Endodermal cell (in vitro differentiated cells): ENCODE results near the gene TPM2. TPM values are rescaled to one million over a fixed set of nuclear protein-coding genes. Genes with fewer than 3 reads are reported as not detected.

Source experiments
- DNase-seq: peaks from one replicate; pipeline ENCODE4 v3.0.0-alpha.2; 2017
- H3K27ac ChIP-seq: 2 replicates; pipeline ENCODE4 v1.5.1; 2013; ENCODE audit warnings: mild to moderate bottlenecking, low read depth, low read length, moderate library complexity
- H3K27me3 ChIP-seq: 2 replicates; pipeline ENCODE4 v1.6.1; 2013; ENCODE audit warnings: mild to moderate bottlenecking, low read length, moderate library complexity; ENCODE audit not compliant: insufficient read depth, control insufficient read depth, poor library complexity, severe bottlenecking
- H3K36me3 ChIP-seq: 2 replicates; pipeline ENCODE4 v1.7.0; 2013; ENCODE audit warnings: mild to moderate bottlenecking, low read length, moderate library complexity; ENCODE audit not compliant: control insufficient read depth, insufficient read depth
- H3K4me1 ChIP-seq: one replicate; pipeline ENCODE4 v1.7.0; 2013; ENCODE audit warnings: low read length; ENCODE audit not compliant: control insufficient read depth, insufficient read depth
- H3K4me3 ChIP-seq: 2 replicates; pipeline ENCODE4 v1.5.1; 2013; ENCODE audit warnings: mild to moderate bottlenecking, low read length, moderate library complexity
- H3K9ac ChIP-seq: 2 replicates; pipeline ENCODE4 v1.6.1; 2013; ENCODE audit warnings: mild to moderate bottlenecking, low read length, moderate library complexity; ENCODE audit not compliant: poor library complexity, severe bottlenecking; ENCODE audit errors: extremely low read depth
- H3K9me3 ChIP-seq: 2 replicates; pipeline ENCODE4 v1.6.1; 2013; ENCODE audit warnings: mild to moderate bottlenecking, low read length, moderate library complexity; ENCODE audit not compliant: control insufficient read depth
- H3K27ac Mint-ChIP-seq: 2 replicates; pipeline ENCODE4 v1.8.0; 2020; ENCODE audit warnings: mixed read lengths
- H3K27me3 Mint-ChIP-seq: 2 replicates; pipeline ENCODE4 v1.8.0; 2021; ENCODE audit warnings: mild to moderate bottlenecking, mixed read lengths; ENCODE audit not compliant: insufficient read depth
- H3K36me3 Mint-ChIP-seq: 2 replicates; pipeline ENCODE4 v1.8.0; 2020; ENCODE audit warnings: low read depth, mixed read lengths
- H3K4me1 Mint-ChIP-seq: 2 replicates; pipeline ENCODE4 v1.8.0; 2020; ENCODE audit warnings: mixed read lengths
- H3K4me3 Mint-ChIP-seq: 2 replicates; pipeline ENCODE4 v1.8.0; 2020; ENCODE audit warnings: mild to moderate bottlenecking, moderate library complexity, mixed read lengths
- H3K9me3 Mint-ChIP-seq: 2 replicates; pipeline ENCODE4 v1.8.0; 2020; ENCODE audit warnings: mild to moderate bottlenecking, mixed read lengths
- WGBS, 2 experiments: methylation state at CpG; one replicate each; pipeline versions ENCODE4 v1.1.5 to v1.1.7; 2013; ENCODE audit warnings: missing lambda C conversion rate in 2 of 2, mixed read lengths in 1 of 2; ENCODE audit not compliant: insufficient coverage in 1 of 2, insufficient read length in 1 of 2; 5-methylcytosine and 5-hydroxymethylcytosine counted together
- total RNA-seq, 2 donors: library from RNA; stranded (reverse); fragmentation: NEBNext Ultra II Directional in 1 of 2; extraction: Animal tissue kit (Norgen Biotek cat#: 25700) in 1 of 2; gene quantifications; 2 replicates in 1 of 2; 3 replicates in 1 of 2; pipeline ENCODE4 v1.2.1, GENCODE V29; 2021
- TF ChIP-seq, protein P1 (sequence below): fragments of 200-600 bp; sonication (generic); conservative IDR thresholded peaks from 2 replicates; pipeline ENCODE4 v1.5.0; 2021; ENCODE audit warnings: antibody characterized with exemption, mild to moderate bottlenecking

Gene TPM2
- total RNA-seq, 2 donors from 2014 or later, result 191 to 251 TPM

DNA sequence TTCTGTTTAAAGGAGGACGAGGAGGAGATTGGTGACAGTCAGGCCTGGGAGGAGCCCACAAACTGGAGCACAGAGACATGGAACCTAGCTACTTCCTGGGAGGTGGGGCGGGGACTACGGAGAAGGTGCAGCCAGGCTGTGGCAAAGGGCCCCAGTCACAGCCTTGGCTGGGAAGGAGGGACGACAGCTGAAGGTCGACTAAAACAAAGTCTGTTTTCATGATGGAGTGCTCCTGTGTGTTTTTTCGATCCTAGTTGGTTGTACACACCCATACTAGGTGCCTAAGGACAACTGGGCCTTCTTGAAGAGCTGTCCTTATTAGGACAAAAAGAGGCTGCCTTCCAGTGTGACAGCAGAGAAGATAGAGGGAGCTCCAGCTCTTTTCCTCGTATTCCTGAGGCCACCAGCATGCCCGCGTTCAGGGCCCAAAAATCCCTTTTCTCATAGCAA lies 28.7 kb downstream of the TPM2 start:
- H3K36me3 ChIP-seq, result peaks cover 26% of the 10 kb centered on the region
- TF ChIP-seq, protein P1, sequence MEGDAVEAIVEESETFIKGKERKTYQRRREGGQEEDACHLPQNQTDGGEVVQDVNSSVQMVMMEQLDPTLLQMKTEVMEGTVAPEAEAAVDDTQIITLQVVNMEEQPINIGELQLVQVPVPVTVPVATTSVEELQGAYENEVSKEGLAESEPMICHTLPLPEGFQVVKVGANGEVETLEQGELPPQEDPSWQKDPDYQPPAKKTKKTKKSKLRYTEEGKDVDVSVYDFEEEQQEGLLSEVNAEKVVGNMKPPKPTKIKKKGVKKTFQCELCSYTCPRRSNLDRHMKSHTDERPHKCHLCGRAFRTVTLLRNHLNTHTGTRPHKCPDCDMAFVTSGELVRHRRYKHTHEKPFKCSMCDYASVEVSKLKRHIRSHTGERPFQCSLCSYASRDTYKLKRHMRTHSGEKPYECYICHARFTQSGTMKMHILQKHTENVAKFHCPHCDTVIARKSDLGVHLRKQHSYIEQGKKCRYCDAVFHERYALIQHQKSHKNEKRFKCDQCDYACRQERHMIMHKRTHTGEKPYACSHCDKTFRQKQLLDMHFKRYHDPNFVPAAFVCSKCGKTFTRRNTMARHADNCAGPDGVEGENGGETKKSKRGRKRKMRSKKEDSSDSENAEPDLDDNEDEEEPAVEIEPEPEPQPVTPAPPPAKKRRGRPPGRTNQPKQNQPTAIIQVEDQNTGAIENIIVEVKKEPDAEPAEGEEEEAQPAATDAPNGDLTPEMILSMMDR, result peak; percentile 68
- H3K9ac ChIP-seq, result no peak overlapping the region
- H3K27me3 ChIP-seq, result no peaks in the 10 kb centered on the region
- no peak overlapping the region for H3K27ac ChIP-seq
- DNase-seq, result no peak
- H3K9me3 ChIP-seq, result no peaks in the 10 kb centered on the region
- Mint-ChIP-seq H3K4me3 (no peak overlapping the region), H3K27ac (peak overlapping the region; percentile 75), H3K9me3 (no peaks in the 10 kb centered on the region), H3K36me3 (peaks cover 27% of the 10 kb centered on the region), H3K27me3 (peaks cover 9% of the 10 kb centered on the region), H3K4me1 (peaks cover 18% of the 10 kb centered on the region)
- H3K4me3 ChIP-seq, result no peak overlapping the region
- 72 to 74% methylated on average over 8 to 9 of the region's 9 CpGs for WGBS, 2 experiments
- H3K4me1 ChIP-seq, result peaks cover 5% of the 10 kb centered on the region

GRCh38 chr9:35659340-35659739 lies 30.4 kb downstream of the TPM2 start:
- peaks cover 12% of the 10 kb centered on the region for H3K27me3 Mint-ChIP-seq
- DNase-seq, result no peak
- peak overlapping the region; percentile 76 for H3K4me3 Mint-ChIP-seq
- Histone ChIP-seq H3K9me3 (no peaks in the 10 kb centered on the region), H3K36me3 (peaks cover 26% of the 10 kb centered on the region), H3K9ac (peak overlapping the region; percentile 95), H3K27ac (no peak overlapping the region), H3K4me3 (peak overlapping the region; percentile 83), H3K27me3 (no peaks in the 10 kb centered on the region), H3K4me1 (peaks cover 4% of the 10 kb centered on the region)
- H3K4me1 Mint-ChIP-seq, result peaks cover 17% of the 10 kb centered on the region
- peaks cover 27% of the 10 kb centered on the region for H3K36me3 Mint-ChIP-seq
- TF ChIP-seq, protein P1, result no peak
- H3K9me3 Mint-ChIP-seq, result no peaks in the 10 kb centered on the region
- H3K27ac Mint-ChIP-seq, result peak overlapping the region; percentile 73
- 93 to 96% methylated on average over 2 to 3 of the region's 3 CpGs for WGBS, 2 experiments

- 6% methylated on average over 2 of the region's 2 CpGs; no CpG with 5 or more reads in 1 of the 2 experiments for WGBS, 2 experiments
- peaks cover 27% of the 10 kb centered on the region for H3K36me3 Mint-ChIP-seq
- H3K27ac ChIP-seq, result no peak overlapping the region
- H3K9me3 ChIP-seq, result no peaks in the 10 kb centered on the region
- TF ChIP-seq, protein P1, result no peak
- peak overlapping the region; percentile 83 for H3K4me3 ChIP-seq
- peaks cover 26% of the 10 kb centered on the region for H3K36me3 ChIP-seq
- no peak for DNase-seq
- H3K27me3 ChIP-seq, result no peaks in the 10 kb centered on the region
- peak overlapping the region; percentile 95 for H3K9ac ChIP-seq
- peaks cover 12% of the 10 kb centered on the region for H3K27me3 Mint-ChIP-seq
- H3K27ac Mint-ChIP-seq, result peak overlapping the region; percentile 88
- no peaks in the 10 kb centered on the region for H3K9me3 Mint-ChIP-seq
- H3K4me3 Mint-ChIP-seq, result peak overlapping the region; percentile 76
- no peaks in the 10 kb centered on the region for H3K4me1 ChIP-seq
- peaks cover 13% of the 10 kb centered on the region for H3K4me1 Mint-ChIP-seq
Measured at GRCh38 chr9:35658968-35659220, 30.8 kb downstream of the TPM2 start.
